Measurements from ENCODE around the gene SCGN. TPM values are rescaled to one million over a fixed set of nuclear protein-coding genes. Genes with fewer than 3 reads are reported as not detected.
A peak's percentile ranks its signal among the peaks of the same experiment; 100 is the strongest.

SCGN gene, protein sequence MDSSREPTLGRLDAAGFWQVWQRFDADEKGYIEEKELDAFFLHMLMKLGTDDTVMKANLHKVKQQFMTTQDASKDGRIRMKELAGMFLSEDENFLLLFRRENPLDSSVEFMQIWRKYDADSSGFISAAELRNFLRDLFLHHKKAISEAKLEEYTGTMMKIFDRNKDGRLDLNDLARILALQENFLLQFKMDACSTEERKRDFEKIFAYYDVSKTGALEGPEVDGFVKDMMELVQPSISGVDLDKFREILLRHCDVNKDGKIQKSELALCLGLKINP
- total RNA-seq (2021) = not detected in 3 replicates
- Bru-seq, nascent RNA = not detected
- long read RNA-seq, experiment 1 = 0 reads
- long read RNA-seq, experiment 2 = 0 reads
- long read RNA-seq, experiment 3 = 0 reads

DNA sequence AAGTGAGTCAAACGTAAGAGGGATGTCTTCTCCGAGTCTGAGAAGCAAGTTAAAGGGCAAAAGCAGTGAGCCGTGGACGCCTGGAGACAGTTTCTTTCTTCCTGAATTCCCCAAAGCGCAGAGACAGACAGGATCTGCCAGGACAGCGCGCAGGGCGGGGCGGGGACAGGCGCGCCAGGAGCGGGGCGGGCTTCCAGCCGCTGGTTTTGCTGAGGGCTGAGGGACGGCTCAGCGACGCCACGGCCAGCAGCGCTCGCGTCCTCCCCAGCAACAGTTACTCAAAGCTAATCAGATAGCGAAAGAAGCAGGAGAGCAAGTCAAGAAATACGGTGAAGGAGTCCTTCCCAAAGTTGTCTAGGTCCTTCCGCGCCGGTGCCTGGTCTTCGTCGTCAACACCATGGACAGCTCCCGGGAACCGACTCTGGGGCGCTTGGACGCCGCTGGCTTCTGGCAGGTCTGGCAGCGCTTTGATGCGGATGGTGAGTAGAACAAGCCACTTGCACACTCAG is at the start of gene SCGN:
Gene SCGN, plus strand, starts transcription at position 209 of the 509 bp plus-strand sequence. Its CDS starts 189 bp downstream, at position 398.
- ATAC-seq = peak; percentile 96
- no peak for TF ChIP-seq ZNF396 (CRISPR knock-in tag; IDR thresholded peaks at IDR 0.05; ENCODE audit: borderline replicate concordance)
- TF ChIP-seq ARID4B (CRISPR knock-in tag; IDR thresholded peaks at IDR 0.05; ENCODE audit: borderline replicate concordance) = peak; percentile 93
- peak; percentile 94 for TF ChIP-seq SMAD3 (CRISPR knock-in tag; IDR thresholded peaks at IDR 0.05; ENCODE audit: borderline replicate concordance)
- TF ChIP-seq, protein P1, sequence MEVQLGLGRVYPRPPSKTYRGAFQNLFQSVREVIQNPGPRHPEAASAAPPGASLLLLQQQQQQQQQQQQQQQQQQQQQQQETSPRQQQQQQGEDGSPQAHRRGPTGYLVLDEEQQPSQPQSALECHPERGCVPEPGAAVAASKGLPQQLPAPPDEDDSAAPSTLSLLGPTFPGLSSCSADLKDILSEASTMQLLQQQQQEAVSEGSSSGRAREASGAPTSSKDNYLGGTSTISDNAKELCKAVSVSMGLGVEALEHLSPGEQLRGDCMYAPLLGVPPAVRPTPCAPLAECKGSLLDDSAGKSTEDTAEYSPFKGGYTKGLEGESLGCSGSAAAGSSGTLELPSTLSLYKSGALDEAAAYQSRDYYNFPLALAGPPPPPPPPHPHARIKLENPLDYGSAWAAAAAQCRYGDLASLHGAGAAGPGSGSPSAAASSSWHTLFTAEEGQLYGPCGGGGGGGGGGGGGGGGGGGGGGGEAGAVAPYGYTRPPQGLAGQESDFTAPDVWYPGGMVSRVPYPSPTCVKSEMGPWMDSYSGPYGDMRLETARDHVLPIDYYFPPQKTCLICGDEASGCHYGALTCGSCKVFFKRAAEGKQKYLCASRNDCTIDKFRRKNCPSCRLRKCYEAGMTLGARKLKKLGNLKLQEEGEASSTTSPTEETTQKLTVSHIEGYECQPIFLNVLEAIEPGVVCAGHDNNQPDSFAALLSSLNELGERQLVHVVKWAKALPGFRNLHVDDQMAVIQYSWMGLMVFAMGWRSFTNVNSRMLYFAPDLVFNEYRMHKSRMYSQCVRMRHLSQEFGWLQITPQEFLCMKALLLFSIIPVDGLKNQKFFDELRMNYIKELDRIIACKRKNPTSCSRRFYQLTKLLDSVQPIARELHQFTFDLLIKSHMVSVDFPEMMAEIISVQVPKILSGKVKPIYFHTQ (CRISPR knock-in tag; IDR thresholded peaks at IDR 0.05) = no peak
- no peak for TF ChIP-seq MXD4 (CRISPR knock-in tag; IDR thresholded peaks at IDR 0.05; ENCODE audit: borderline replicate concordance)
- peak; percentile 76; the same call in 1 of the 2 replicates for TF ChIP-seq TEAD4 (CRISPR knock-in tag; IDR thresholded peaks at IDR 0.05)
- TF ChIP-seq, protein P2, sequence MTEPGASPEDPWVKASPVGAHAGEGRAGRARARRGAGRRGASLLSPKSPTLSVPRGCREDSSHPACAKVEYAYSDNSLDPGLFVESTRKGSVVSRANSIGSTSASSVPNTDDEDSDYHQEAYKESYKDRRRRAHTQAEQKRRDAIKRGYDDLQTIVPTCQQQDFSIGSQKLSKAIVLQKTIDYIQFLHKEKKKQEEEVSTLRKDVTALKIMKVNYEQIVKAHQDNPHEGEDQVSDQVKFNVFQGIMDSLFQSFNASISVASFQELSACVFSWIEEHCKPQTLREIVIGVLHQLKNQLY (CRISPR knock-in tag; IDR thresholded peaks at IDR 0.05) = 0 out of 2 replicates have a peak, but pooled peaks have one; percentile 43
- TF ChIP-seq FOXK1 (CRISPR knock-in tag; IDR thresholded peaks at IDR 0.05) = peak; percentile 85
- TF ChIP-seq MYBL2 (CRISPR knock-in tag; IDR thresholded peaks at IDR 0.05) = peak; percentile 89
- TF ChIP-seq, protein P3, sequence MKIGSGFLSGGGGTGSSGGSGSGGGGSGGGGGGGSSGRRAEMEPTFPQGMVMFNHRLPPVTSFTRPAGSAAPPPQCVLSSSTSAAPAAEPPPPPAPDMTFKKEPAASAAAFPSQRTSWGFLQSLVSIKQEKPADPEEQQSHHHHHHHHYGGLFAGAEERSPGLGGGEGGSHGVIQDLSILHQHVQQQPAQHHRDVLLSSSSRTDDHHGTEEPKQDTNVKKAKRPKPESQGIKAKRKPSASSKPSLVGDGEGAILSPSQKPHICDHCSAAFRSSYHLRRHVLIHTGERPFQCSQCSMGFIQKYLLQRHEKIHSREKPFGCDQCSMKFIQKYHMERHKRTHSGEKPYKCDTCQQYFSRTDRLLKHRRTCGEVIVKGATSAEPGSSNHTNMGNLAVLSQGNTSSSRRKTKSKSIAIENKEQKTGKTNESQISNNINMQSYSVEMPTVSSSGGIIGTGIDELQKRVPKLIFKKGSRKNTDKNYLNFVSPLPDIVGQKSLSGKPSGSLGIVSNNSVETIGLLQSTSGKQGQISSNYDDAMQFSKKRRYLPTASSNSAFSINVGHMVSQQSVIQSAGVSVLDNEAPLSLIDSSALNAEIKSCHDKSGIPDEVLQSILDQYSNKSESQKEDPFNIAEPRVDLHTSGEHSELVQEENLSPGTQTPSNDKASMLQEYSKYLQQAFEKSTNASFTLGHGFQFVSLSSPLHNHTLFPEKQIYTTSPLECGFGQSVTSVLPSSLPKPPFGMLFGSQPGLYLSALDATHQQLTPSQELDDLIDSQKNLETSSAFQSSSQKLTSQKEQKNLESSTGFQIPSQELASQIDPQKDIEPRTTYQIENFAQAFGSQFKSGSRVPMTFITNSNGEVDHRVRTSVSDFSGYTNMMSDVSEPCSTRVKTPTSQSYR (CRISPR knock-in tag; IDR thresholded peaks at IDR 0.05) = peak; percentile 77; the same call in 1 of the 2 replicates
- no peak for TF ChIP-seq ERG (CRISPR knock-in tag; IDR thresholded peaks at IDR 0.05)
- peak; percentile 89; the same call in 1 of the 2 replicates for TF ChIP-seq RELA (CRISPR knock-in tag; IDR thresholded peaks at IDR 0.05; ENCODE audit: borderline replicate concordance)
- TF ChIP-seq FOXJ3 (CRISPR knock-in tag; IDR thresholded peaks at IDR 0.05; ENCODE audit: borderline replicate concordance) = no peak
- TF ChIP-seq, protein P4, sequence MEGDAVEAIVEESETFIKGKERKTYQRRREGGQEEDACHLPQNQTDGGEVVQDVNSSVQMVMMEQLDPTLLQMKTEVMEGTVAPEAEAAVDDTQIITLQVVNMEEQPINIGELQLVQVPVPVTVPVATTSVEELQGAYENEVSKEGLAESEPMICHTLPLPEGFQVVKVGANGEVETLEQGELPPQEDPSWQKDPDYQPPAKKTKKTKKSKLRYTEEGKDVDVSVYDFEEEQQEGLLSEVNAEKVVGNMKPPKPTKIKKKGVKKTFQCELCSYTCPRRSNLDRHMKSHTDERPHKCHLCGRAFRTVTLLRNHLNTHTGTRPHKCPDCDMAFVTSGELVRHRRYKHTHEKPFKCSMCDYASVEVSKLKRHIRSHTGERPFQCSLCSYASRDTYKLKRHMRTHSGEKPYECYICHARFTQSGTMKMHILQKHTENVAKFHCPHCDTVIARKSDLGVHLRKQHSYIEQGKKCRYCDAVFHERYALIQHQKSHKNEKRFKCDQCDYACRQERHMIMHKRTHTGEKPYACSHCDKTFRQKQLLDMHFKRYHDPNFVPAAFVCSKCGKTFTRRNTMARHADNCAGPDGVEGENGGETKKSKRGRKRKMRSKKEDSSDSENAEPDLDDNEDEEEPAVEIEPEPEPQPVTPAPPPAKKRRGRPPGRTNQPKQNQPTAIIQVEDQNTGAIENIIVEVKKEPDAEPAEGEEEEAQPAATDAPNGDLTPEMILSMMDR (IDR thresholded peaks at IDR 0.05) = no peak
- no peak for TF ChIP-seq OVOL2 (CRISPR knock-in tag; IDR thresholded peaks at IDR 0.05; ENCODE audit: borderline replicate concordance)
- peak; percentile 89; the same call in 1 of the 2 replicates for TF ChIP-seq PREB (CRISPR knock-in tag; IDR thresholded peaks at IDR 0.05; ENCODE audit: borderline replicate concordance)
- TF ChIP-seq ZNF416 (CRISPR knock-in tag; IDR thresholded peaks at IDR 0.05) = no peak
- 0 out of 2 replicates have a peak, but pooled peaks have one; percentile 43 for TF ChIP-seq NR2C2 (CRISPR knock-in tag; IDR thresholded peaks at IDR 0.05)
- TF ChIP-seq EMX1 (CRISPR knock-in tag; IDR thresholded peaks at IDR 0.05) = no peak

More for the DNA sequence above, at the start of gene SCGN:
- ChIA-PET POLR2A (interaction anchor here (1.1 kb wide), 1 partner anchor 11 kb away, joined by 3 read pairs; no protein-coding TSS in a partner anchor), CTCF (interaction anchor here (1.0 kb wide), 2 partner anchors 230 to 428 kb away, joined by 3 to 5 read pairs; no protein-coding TSS in a partner anchor)
- peaks cover 20% of the 10 kb centered on the region for H3K4me1 Mint-ChIP-seq
- no peak within 1 kb of the TSS for H3K27ac Mint-ChIP-seq
- H3K9me3 Mint-ChIP-seq = no peaks in the 10 kb centered on the region
- peaks cover 50% of the 10 kb centered on the region for H3K27me3 Mint-ChIP-seq (ENCODE audit: low read depth)
- DNase-seq (ENCODE audit: low spot score) = peak; percentile 85
- H3K4me3 Mint-ChIP-seq = peak within 1 kb of the TSS; percentile 68
- H3K36me3 Mint-ChIP-seq = no peaks in the 10 kb centered on the region
